Stimulated activated CD4-positive, alpha-beta T cell treated with anti-CD3 and anti-CD28 coated beads, TNF-alpha, amount 100 ng/mL, for 4 hours (primary cell): ENCODE measurements around the gene CCNQ.

Source experiments
- DNase-seq, 3 experiments: peaks; one replicate each; pipeline ENCODE4 v3.0.0-alpha.2; 2020; ENCODE audit warnings: low read depth in 3 of 3

The CCNQ gene

DNA sequence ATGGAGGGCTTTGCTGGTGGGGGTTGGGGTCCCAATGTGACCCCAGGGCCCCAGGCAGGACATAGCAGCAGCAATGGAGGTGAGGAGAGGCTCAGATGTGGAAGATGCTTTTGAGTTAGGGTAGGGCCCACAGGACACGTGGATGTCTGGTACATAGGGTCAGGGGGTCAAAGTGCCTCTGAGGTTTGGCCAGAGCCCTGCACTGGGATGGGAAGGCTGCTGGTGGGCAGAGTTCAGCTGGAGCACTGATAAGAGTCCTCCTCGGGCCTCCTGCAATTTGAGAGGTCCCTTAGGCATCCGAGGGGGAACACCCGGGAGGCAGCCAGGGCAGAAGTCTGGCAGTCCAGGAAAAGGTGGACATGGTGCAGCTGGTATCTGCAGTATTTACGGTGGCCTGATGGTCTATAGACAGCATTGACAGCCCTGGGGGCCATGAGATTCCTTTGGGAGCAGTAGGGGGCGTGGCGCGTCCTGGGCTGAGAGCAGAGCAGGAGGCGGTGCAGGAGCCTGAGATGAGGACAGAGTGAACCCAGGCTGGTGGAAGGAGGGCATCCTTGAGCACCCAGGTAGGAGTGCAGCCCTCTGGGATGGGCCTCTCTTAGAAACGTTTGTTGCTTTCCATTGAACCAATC, 22.6 kb downstream of the CCNQ start:
- DNase-seq, result no peak

- no peak for DNase-seq
Observed at GRCh38 chrX:153573984-153574383, 25.0 kb downstream of the CCNQ start.

- DNase-seq, result no peak
Observed at GRCh38 chrX:153572601-153573000, 26.3 kb downstream of the CCNQ start.

GRCh38 chrX:153571534-153571908, 27.4 kb downstream of the CCNQ start:
- DNase-seq, result no peak

GRCh38 chrX:153569475-153569874, 29.5 kb downstream of the CCNQ start:
- DNase-seq, result no peak

DNA sequence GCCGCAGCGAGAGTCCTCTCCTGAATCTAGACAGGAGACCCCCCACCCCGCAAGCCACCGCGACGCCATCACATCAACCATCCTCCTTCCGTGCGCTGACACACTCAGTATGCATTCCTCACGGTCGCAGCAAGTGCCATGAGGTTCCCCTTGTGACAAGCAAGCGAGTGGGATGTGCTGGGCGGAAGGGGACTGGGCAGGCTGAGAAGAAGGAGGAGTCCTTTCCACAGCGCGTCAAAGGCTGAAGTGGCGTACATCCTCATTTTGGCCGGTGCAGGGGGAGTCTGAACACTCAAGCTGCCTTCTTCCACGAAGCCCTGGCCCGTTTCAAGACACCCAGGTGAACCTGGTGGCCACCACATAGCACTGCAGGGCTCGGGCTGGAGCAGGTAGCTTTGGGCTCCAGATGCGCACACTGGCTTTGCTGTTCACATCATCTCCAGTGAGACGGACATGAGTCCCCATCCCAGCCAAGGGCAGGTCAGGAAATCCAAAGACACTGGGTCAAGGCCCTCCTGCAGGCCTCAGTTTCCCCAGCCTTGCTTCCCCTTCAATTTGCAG, 30.4 kb downstream of the CCNQ start:
- no peak for DNase-seq

GRCh38 chrX:153565996-153566580, 32.9 kb downstream of the CCNQ start:
- DNase-seq, result no peak

GRCh38 chrX:153564047-153564606, 34.8 kb downstream of the CCNQ start:
- no peak for DNase-seq

GRCh38 chrX:153562546-153562945, 36.4 kb downstream of the CCNQ start:
- no peak for DNase-seq

DNA sequence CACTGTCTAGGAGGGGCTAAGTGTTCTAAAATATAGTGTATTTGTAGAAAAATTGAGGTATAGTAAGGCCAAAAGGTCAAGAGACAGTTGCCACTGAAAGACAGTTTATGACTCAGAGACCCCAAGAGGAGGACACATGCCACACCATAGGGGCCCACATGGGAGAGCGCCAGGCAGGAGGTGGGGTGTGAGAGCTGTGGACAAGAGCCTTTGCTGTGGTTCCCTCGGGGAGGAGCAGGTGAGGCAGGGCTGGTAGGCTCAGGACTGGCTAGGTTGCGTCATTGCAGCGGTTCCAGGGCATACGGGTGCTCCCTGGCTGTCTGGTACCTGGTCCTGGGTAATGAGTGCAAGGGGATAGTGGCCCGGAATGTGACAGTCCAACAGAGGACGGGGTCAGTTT, 37.6 kb downstream of the CCNQ start:
- no peak for DNase-seq

DNA sequence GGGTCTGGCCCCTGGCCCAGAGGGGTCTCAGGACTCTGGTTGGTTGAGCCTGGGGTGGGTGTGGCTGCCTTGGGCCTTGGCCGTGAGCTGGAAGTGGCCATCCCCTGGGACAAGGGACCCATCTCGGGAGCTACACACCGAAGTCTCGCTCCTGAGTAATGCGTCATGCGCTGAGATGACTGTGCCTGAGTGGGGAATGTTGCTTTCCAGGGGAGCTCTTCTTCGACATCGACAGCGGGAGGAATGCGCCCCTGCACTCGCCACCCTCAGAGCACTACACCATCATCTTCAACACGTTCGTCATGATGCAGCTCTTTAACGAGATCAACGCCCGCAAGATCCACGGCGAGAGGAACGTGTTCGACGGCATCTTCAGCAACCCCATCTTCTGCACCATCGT, 38.5 kb downstream of the CCNQ start:
- no peak for DNase-seq

DNA sequence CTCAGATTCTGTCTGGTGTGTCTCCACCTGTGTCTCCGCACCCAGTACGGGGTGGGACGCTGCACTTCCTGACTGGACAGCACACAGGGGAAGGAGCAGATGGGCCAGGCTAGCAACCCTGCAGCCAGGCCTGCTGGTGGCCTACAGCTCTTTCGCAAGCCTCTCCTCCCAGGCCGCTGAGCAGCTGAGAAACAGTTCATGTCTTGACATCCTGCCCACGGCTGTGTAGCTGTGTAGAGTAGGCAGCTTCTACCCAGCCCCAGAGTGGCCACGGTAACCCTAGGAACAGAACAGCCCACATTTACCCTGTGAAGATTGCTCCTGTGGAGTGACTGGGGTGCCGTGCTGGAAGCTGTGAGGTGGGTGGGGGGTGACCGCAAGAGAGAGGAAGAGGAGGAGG, 38.9 kb downstream of the CCNQ start:
- no peak for DNase-seq

DNA sequence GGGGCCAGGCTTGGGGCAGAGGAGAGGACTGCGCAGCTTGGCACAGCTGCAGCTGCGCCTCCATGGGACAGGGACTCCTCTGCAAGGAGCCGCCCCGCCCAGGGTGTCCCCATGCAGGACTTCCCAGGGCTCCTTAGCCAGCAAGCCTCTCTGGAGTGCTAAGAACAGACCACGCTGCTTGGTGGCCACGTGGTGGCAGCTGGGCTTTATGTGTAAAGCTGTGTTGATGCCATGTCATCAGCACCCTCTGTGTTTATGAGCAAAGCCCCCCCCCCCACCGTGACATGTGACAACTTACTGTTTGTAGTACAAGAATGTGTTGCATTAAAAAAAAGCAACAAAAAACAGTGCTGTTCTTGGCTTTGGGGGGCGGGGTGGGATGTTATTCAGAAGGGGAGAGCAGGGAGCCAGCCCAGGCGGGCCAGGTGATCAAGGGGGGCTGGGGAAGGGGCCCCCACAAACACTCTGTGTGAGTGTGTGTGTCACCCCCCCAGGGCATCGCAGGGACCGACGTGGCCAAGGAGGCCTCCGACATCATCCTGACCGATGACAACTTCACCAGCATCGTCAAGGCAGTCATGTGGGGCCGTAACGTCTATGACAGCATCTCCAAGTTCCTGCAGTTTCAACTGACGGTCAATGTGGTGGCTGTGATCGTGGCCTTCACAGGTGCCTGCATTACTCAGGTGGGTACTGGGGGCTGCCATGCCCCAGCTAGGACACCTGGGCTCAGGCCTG, 41.2 kb downstream of the CCNQ start:
- no peak for DNase-seq

DNA sequence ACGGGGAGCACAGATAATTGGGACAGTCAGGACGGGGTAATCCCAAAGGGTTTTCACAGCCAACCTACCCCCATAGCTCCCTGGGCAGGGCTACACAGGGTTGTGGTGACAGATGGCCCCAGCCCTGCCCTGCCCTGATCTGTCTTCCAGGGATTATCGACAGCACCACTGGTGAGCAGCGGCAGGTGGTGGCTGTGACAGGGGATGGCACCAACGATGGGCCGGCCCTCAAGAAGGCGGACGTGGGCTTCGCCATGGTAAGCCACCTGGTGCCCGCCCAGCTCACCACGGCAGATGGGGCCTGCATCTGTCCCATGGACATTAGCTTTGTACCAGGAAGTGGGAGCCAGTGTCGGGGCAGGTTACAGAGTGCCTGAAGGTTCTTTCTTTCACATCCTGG, 42.2 kb downstream of the CCNQ start:
- DNase-seq, result no peak

GRCh38 chrX:153554519-153555167, 44.3 kb downstream of the CCNQ start:
- peak; percentile 28 to 38 (median 29) for DNase-seq

DNA sequence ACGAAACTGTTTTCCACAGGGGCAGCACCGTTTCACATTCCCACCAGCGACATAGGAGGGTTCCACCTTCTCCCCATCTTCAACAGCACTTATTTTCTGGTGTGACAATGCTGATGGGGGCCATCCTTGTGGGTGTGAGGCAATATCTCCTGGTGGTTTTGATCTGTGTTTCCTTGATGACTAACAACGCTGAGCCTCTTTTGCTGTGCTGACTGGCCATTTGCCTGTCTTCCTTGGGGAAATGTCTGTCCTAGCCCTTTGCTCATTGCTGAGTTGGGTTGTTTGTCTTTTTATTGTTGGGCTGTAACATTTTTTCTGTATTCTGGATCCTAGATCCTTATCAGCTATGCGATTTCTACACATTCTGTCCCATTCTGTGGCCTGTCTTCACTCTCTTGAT, 47.8 kb downstream of the CCNQ start:
- no peak for DNase-seq

DNA sequence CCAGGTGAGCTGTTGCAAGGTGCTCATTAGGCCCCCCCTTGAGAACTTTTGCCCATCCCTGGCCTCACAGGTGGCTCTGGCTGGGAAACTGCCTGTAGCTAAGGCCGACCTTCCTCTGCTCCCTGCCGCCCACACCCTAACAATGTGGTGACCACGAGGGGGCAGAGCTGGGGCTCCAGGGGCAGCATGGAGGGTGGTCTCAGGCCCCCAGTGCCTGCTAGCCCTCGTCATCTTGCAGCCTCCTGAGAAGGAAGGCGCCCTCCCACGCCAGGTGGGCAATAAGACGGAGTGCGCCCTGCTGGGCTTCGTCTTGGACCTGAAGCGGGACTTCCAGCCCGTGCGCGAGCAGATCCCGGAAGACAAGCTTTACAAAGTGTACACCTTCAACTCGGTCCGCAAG, 49.1 kb downstream of the CCNQ start:
- DNase-seq, result no peak

DNA sequence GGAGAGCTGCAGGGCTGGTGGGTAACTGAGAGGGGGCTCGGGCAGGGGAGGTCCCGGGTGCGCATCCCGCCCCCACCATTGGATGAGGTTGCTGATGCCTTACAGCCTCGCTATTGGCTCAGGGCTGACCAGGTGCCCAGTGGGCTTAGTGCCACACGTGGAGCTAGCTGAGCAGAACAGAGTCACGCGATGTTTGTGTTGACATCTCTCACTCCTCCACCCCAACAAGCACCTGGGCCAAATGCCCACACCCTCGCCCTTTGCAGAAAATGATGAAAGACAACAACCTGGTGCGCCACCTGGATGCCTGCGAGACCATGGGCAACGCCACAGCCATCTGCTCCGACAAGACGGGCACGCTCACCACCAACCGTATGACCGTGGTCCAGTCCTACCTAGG, 49.7 kb downstream of the CCNQ start:
- DNase-seq, result no peak

DNA sequence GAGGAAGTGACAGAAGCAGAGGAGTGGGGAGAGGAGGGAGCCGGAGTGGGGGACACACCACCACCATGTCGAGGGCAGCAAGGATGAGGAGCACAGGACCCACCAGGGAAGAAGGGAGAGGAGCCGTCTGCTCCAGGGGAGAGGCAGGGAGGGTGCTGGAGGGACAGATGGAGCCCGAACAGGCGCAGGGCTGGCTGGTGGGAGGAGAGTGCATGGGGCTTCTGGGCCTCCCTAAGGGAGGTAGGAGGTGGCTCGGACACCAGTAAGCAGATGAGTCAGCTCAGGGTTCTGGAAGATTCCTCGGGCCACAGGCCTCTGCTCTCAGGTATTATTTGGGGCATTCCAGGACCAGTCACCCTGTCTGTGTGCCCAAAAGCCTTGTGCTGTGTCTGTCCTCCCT, 51.7 kb downstream of the CCNQ start:
- DNase-seq, result no peak

- no peak for DNase-seq
Observed at GRCh38 chrX:153546386-153546785, 52.6 kb downstream of the CCNQ start.

DNA sequence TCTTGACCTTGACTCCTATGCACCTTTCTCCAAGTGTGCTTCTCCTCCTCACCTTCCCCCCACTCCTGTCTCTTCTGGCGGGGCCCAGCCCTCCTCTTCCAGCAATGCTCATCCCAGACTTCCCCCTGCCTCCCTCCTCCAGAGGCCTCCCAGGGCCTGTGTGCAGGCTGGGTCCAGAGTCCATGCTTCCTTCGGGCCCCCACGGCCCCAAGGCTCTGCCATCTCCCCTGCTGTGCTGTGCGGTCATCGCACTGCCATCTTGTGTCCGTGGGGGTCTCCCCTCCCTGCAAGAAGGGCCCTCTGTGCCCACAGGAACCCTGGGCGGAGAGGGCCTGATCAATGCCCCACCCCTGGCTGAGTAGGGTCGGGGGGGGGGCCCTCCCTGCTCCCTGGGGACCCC, 54.2 kb downstream of the CCNQ start:
- no peak for DNase-seq

GRCh38 chrX:153539979-153540358, 59.0 kb downstream of the CCNQ start:
- DNase-seq, result no peak
